Measurements from ENCODE around the gene RSU1. TPM values are rescaled to one million over a fixed set of nuclear protein-coding genes. Genes with fewer than 3 reads are reported as not detected.

RSU1 gene
- total RNA-seq, 1 experiment from 2014 or later = 29.5 TPM

- CTCF ChIA-PET = no interaction called here
- Histone ChIP-seq H4K20me1 (ENCODE audit: insufficient read depth) (no peaks in the 10 kb centered on the region), H3K4me1 (ENCODE audit: control insufficient read depth in 1 of 2, insufficient read depth in 2 of 2, low read length in 2 of 2) (no peaks in the 10 kb centered on the region), H3K36me3 (ENCODE audit: control insufficient read depth in 1 of 2, insufficient read depth in 2 of 2, low read length in 2 of 2) (no peaks in the 10 kb centered on the region), H3K27ac (ENCODE audit: low read depth, low read length) (no peak overlapping the region), H3K4me2 (ENCODE audit: low read length) (no peak overlapping the region), H2AFZ (ENCODE audit: low read depth, low read length, poor library complexity, severe bottlenecking) (no peak overlapping the region), H3K9me3 (ENCODE audit: control insufficient read depth in 1 of 2, insufficient read depth in 1 of 2, low read depth in 1 of 2, low read length in 2 of 2) (no peaks in the 10 kb centered on the region), H3K79me2 (ENCODE audit: insufficient read depth, low read length) (no peaks in the 10 kb centered on the region), H3K9ac (ENCODE audit: low read length) (no peak overlapping the region), H3K27me3 (ENCODE audit: insufficient read depth, low read length) (no peaks in the 10 kb centered on the region), H3K4me3 (replicated peaks in 1 of 2; ENCODE audit: low read depth in 1 of 2, low read length in 2 of 2) (no peak overlapping the region), H3K9me2 (ENCODE audit: insufficient read depth) (no peaks in the 10 kb centered on the region)
- no peak for TF ChIP-seq SP1 (IDR thresholded peaks at IDR 0.05; ENCODE audit: low read depth)
- no peak for TF ChIP-seq FOSL1 (IDR thresholded peaks at IDR 0.05; ENCODE audit: low read depth)
- TF ChIP-seq REST (IDR thresholded peaks at IDR 0.05; ENCODE audit: low read depth) = no peak
- no peak for TF ChIP-seq JUND (IDR thresholded peaks at IDR 0.05)
- TF ChIP-seq ZBTB33 (IDR thresholded peaks at IDR 0.05; ENCODE audit: extremely low read depth, insufficient replicate concordance, low read length) = no peak
- no peak for TF ChIP-seq CEBPB (IDR thresholded peaks at IDR 0.05; ENCODE audit: low read depth)
- BruUV-seq (replicated peaks) = no TSS peak
- intact Hi-C loops (cut with micrococcal nuclease) = no loop called here
- POLR2A ChIA-PET = no interaction called here
- RAD21 ChIA-PET (ENCODE audit: low non-redundant PET in 1 of 2, low total read pairs in 2 of 2, uncharacterized antibody in 2 of 2, unreplicated experiment in 2 of 2) = no interaction called here
- no peak for DNase-seq (ENCODE audit: low read depth, low spot score)
- ATAC-seq = no peak
Observed at GRCh38 chr10:16768702-16769101, 48.5 kb downstream of the RSU1 start.
